IPS-18a (cell line): ENCODE measurements around the gene SHROOM2.
A peak's percentile ranks its signal among the peaks of the same experiment; 100 is the strongest.
"Not testable (repeated sequence)": the region's sequence is repeated elsewhere in the genome, so short reads cannot be mapped to it uniquely, and the experiment has no call there.

Experiments
- H3K27ac ChIP-seq: one replicate; pipeline ENCODE4 v1.5.1; 2013; ENCODE audit warnings: low read length
- H3K27me3 ChIP-seq: one replicate; pipeline ENCODE4 v1.6.1; 2013; ENCODE audit warnings: mild to moderate bottlenecking, low read length; ENCODE audit not compliant: control insufficient read depth, insufficient read depth
- H3K36me3 ChIP-seq: one replicate; pipeline ENCODE4 v1.6.1; 2013; ENCODE audit warnings: low read depth, low read length; ENCODE audit not compliant: control insufficient read depth
- H3K4me1 ChIP-seq: one replicate; pipeline ENCODE4 v1.6.1; 2013; ENCODE audit warnings: low read depth, low read length; ENCODE audit not compliant: control insufficient read depth
- H3K4me3 ChIP-seq: one replicate; pipeline ENCODE4 v1.5.1; 2013; ENCODE audit warnings: low read length
- H3K9ac ChIP-seq: one replicate; pipeline ENCODE4 v1.6.1; 2013; ENCODE audit warnings: mild to moderate bottlenecking, low read length, moderate library complexity
- H3K9me3 ChIP-seq: one replicate; pipeline ENCODE4 v1.6.1; 2013; ENCODE audit warnings: low read depth, low read length; ENCODE audit not compliant: control insufficient read depth

Gene SHROOM2

DNA sequence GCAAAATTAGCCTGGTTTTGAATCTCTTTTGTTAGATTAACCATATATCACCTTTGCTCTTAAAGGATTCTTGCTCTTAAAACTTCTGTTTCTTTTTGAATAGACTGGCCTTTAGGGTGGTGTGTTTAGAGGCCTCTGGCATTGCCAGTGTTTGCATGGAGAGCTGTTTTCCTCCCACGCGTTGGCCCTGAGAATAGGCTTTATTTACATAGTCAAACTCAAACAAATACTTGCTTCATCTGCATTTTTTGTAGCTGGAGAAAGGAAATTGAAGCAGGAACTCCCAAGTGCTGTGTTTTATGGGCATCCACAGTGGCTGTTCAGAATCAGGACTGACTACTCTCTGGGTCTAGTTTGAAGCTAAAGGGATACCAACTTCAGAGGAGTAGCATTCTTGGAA, 2.7 kb downstream of the SHROOM2 start:
- H3K27ac ChIP-seq, result peak overlapping the region; percentile 11
- H3K9ac ChIP-seq, result no peak overlapping the region
- H3K27me3 ChIP-seq, result peaks cover 17% of the 10 kb centered on the region
- peak overlapping the region; percentile 73 for H3K4me3 ChIP-seq
- peaks cover 47% of the 10 kb centered on the region for H3K4me1 ChIP-seq
- no peaks in the 10 kb centered on the region for H3K36me3 ChIP-seq
- H3K9me3 ChIP-seq, result no peaks in the 10 kb centered on the region

DNA sequence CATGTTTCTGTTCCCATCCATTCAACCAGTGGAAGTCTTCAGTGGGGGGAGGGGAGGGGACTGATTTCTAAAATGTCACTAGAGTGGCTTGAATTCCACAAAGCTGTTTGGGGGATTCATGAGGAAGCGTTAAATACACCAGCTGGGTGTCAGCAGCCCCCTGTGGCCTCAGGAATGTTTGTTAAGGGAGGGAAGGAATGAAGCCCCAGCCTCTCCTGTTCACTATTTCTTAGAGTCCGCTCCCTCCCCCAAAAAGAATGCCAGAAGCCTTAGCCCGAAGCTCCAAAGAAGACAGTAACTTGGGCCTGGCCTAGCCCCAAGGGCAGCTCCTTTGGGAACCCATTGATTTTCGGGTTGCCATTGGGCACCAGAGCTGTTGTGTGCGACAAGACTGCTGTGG, 3.3 kb downstream of the SHROOM2 start:
- Histone ChIP-seq H3K27me3 (peaks cover 17% of the 10 kb centered on the region), H3K4me1 (peaks cover 47% of the 10 kb centered on the region), H3K9me3 (no peaks in the 10 kb centered on the region), H3K27ac (peak overlapping the region; percentile 11), H3K9ac (no peak overlapping the region), H3K4me3 (peak overlapping the region; percentile 73), H3K36me3 (no peaks in the 10 kb centered on the region)

DNA sequence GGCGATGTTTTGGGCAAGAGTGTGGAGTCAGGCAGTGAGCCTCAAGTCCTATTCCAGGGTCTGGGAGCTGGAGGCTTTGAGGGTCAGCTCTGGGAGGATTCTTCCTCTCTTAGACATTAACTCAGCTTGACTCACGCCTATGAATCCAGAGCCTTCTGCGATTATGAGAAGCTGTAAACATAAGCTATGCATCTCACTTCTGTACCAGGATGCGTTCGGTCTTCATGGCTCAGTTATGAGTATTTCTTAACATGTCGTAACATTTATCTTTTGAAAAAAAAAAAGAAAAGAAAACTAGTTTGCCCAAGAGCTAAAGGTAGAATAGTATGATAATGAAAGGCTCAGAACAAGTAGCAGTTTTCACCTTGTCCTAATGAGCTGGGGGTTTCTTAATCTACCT, 4.6 kb downstream of the SHROOM2 start:
- Histone ChIP-seq H3K9ac (no peak overlapping the region), H3K9me3 (no peaks in the 10 kb centered on the region), H3K4me1 (peaks cover 43% of the 10 kb centered on the region), H3K4me3 (no peak overlapping the region), H3K36me3 (no peaks in the 10 kb centered on the region), H3K27ac (no peak overlapping the region), H3K27me3 (peaks cover 9% of the 10 kb centered on the region)

DNA sequence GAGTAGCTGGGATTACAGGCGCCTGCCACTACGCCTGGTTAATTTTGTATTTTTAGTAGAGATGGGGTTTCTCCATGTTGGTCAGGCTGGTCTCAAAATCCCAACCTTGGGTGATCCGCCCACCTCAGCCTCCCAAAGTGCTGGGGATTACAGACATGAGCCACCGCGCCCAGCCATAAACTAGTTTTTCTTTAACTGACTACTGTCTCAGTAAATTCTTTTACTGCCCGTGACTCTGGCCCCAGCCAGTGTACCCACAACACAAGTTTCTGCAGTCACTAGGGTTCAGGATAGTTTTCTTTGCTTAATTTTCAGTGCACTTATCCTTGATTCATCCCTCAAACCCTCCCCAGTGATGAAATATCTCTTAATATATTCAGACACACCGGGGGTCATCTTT, 8.3 kb downstream of the SHROOM2 start:
- Histone ChIP-seq H3K4me1 (peaks cover 44% of the 10 kb centered on the region), H3K4me3 (no peak overlapping the region), H3K9ac (no peak overlapping the region), H3K27me3 (no peaks in the 10 kb centered on the region), H3K27ac (no peak overlapping the region), H3K9me3 (no peaks in the 10 kb centered on the region), H3K36me3 (no peaks in the 10 kb centered on the region)

DNA sequence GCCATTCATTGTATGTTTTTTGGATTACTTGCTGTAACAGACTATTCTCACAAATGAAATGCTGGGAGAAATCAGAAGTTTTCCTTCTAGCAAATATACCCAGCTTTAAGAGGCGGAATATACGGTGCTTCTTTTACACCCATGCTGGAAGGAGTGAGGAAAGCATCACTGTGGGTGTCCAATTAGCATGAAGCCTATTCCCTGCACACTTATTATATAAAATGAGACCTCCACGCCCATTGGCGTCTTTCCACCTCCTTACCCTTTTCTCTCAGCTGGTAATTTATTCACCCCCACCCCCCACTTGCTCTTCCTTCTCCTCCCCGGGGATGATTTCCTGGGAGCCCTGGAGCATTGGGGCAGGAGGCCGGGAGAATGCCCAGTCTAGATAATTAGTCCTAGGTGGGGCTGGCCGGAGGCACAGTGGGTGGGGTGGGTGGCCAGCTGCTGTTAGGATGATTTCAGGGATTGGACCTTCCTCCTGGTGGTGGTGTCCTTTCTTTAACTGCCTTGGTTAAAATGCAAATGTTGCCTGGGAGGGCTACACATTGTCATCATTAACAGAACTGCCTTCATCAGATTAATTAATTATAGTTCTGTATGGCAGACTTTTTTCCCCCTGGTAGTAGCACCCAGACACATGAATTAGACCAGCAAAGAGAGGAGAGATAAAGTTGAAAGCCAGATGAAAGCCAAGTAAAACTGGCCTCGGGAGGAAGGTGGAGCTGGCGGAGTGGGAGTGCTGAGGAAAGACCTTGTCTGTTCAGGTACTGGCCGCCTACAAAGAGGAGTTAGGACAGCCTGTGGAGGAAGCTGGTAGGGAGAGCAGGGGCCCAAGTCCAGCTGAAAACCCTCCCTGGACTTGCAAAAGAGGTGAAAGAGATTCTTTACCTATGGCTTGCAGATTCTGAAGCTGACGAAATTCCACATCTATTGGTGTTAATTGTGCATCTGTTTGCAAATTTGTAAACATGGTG, 11.4 kb downstream of the SHROOM2 start:
- no peaks in the 10 kb centered on the region for H3K27me3 ChIP-seq
- H3K9me3 ChIP-seq, result no peaks in the 10 kb centered on the region
- no peak overlapping the region for H3K9ac ChIP-seq
- H3K4me1 ChIP-seq, result peaks cover 21% of the 10 kb centered on the region
- H3K36me3 ChIP-seq, result no peaks in the 10 kb centered on the region
- H3K4me3 ChIP-seq, result no peak overlapping the region
- H3K27ac ChIP-seq, result no peak overlapping the region

DNA sequence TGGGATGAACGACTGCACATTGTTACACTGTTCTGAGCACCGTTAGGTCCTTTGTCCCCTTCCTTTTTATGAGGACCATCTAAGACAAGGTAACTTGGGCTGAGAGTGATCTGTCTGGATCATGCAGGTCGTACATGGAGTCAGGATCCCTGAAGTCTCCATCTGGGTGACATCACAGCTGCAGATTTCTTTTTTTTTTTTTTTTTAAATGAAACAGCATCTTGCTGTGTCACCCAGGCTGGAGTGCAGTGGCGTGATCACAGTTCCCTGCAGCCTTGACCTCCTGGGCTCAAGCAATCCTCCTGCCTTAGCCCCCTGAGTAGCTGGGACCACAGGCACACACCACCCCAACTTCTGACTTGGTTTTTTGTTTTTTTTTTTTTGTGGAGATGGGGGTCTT, 16.5 kb downstream of the SHROOM2 start:
- Histone ChIP-seq H3K4me3 (no peak overlapping the region), H3K4me1 (peaks cover 20% of the 10 kb centered on the region), H3K27me3 (no peaks in the 10 kb centered on the region), H3K9me3 (no peaks in the 10 kb centered on the region), H3K36me3 (no peaks in the 10 kb centered on the region), H3K9ac (no peak overlapping the region), H3K27ac (no peak overlapping the region)

DNA sequence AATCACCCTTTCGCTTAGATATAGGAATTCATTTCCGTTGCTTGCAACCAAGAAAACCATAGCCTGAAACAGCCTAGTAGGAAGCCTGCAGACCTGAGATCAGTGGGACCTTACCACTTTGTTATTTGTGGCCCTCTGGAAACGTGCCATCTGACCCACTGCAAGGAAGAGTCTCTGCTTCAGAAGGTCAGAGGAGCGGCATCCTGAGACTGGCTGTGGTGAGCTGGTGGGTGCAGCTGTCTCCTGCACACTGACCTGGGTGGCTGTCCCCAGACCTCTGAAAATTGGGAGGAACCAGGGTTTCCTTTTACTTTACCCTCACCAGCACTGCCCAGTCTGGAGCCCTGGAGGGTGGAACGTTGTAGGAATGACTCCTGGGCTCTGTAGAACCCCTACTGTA, 18.2 kb downstream of the SHROOM2 start:
- H3K36me3 ChIP-seq, result no peaks in the 10 kb centered on the region
- peaks cover 12% of the 10 kb centered on the region for H3K4me1 ChIP-seq
- no peaks in the 10 kb centered on the region for H3K9me3 ChIP-seq
- H3K4me3 ChIP-seq, result no peak overlapping the region
- no peaks in the 10 kb centered on the region for H3K27me3 ChIP-seq
- no peak overlapping the region for H3K9ac ChIP-seq
- no peak overlapping the region for H3K27ac ChIP-seq

DNA sequence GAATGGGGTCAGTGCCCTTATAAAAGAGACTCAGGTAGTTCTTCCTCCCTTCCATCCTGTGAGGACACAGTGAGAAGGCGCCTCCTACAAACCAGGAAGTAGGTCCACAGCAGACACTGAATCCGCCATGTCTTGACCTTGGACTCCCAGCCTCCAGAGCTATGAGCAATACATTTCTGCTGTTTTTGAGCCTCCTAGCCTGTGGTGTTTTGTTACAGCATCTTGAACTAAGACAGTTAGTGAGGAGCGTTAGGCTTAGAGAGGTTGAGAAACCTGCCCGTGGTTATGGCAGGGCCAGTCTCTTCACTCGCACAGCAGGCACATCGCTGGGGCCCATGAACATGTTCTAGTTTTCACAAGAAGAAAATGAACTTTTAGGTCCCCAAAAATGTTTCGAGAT, 19.7 kb downstream of the SHROOM2 start:
- Histone ChIP-seq H3K4me3 (no peak overlapping the region), H3K27ac (no peak overlapping the region), H3K4me1 (peaks cover 12% of the 10 kb centered on the region), H3K27me3 (no peaks in the 10 kb centered on the region), H3K9ac (no peak overlapping the region), H3K36me3 (no peaks in the 10 kb centered on the region), H3K9me3 (no peaks in the 10 kb centered on the region)

DNA sequence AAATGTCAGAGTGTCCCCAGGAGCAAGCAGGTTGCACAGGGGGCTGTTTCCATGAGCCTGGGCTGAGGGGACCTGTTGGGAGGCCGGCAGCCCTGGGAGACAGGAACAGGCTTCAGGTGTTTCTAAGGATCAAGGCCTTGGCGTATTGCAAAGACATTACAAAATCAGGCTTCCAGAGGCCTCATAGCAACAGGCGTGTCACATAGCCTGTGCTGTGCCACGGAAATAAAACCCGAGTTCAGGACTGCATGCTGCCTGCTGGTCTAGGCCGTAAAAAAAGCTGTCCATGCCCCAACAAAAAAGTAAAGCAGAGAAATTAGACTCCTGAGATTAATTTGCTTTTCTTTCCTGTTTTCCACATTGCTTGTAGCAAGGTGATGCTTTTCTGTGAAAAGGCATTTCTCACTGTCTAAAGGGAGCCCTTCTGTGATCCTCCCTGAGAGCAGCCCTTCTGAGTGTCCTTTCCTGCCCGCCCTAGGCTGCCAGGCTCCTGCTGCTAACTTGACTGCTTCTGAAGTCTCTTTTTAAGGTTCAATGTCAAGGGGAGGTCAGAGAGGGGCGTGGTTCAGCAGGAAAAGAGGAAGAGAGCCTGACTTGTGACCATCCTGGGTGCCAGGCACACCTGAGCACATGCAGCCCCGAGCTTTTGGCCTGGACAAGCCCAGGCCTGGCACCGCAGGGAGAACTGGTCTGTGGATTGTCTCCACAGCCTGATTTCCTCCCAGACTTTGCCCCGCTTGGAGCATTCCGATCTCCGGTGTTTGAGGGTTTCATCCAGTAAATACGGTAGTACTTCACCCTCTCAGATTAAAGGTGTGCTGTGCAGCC, 21.3 kb downstream of the SHROOM2 start:
- no peak overlapping the region for H3K9ac ChIP-seq
- H3K27me3 ChIP-seq, result no peaks in the 10 kb centered on the region
- H3K27ac ChIP-seq, result no peak overlapping the region

DNA sequence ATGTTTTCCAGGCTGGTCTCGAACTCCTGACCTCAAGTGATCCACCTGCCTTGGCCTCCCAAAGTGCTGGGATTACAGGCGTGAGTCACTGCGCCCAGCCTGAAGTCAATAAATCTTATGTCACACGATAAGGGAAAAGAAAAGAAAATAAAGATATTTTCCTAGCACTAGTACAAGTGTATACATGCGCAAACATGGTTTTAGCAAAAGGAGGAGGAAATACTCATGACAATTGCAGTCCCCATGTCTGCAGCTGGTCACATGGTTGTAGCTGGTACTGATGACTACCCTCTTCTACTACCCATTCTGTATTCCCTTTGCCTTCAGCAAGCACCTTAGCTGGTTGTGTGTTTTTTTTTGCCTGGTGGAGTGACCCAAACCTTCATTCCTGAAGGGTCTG, 23.6 kb downstream of the SHROOM2 start:
- not testable (repeated sequence) for H3K27ac ChIP-seq, H3K4me3 ChIP-seq, H3K36me3 ChIP-seq, H3K9me3 ChIP-seq, H3K27me3 ChIP-seq, H3K9ac ChIP-seq
- peaks cover 12% of the 10 kb centered on the region for H3K4me1 ChIP-seq

More for the DNA sequence above, 21.3 kb downstream of the SHROOM2 start:
- Histone ChIP-seq H3K9me3 (no peaks in the 10 kb centered on the region), H3K36me3 (no peaks in the 10 kb centered on the region), H3K4me3 (no peak overlapping the region), H3K4me1 (peaks cover 12% of the 10 kb centered on the region)

DNA sequence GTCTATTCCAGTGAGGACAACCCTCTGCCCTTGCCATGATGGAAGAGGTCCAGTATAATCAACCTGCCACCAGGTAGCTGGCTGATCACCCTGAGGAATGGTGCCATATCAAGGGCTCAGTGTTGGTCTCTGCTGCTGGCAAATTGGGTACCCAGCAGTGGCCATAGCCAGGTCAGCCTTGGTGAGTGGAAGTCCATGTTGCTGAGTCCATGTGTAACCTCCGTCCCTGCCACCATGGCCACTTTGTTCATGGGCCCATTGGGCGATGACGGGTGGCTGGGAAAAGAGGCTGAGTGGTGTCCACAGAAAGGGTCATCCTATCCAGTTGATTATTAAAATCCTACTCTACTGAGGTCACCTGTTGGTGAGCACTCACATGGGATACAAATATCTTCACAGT, 24.9 kb downstream of the SHROOM2 start:
- not testable (repeated sequence) for H3K27ac ChIP-seq, H3K36me3 ChIP-seq, H3K27me3 ChIP-seq, H3K9me3 ChIP-seq, H3K4me3 ChIP-seq, H3K9ac ChIP-seq
- H3K4me1 ChIP-seq, result peaks cover 15% of the 10 kb centered on the region
